ENCODE data around the gene NPTXR. TPM values are rescaled to one million over a fixed set of nuclear protein-coding genes. Genes with fewer than 3 reads are reported as not detected.

The NPTXR gene
- total and polyA plus RNA-seq, 8 donors, result 0.46 to 19.6 (median 2.3) TPM

DNA sequence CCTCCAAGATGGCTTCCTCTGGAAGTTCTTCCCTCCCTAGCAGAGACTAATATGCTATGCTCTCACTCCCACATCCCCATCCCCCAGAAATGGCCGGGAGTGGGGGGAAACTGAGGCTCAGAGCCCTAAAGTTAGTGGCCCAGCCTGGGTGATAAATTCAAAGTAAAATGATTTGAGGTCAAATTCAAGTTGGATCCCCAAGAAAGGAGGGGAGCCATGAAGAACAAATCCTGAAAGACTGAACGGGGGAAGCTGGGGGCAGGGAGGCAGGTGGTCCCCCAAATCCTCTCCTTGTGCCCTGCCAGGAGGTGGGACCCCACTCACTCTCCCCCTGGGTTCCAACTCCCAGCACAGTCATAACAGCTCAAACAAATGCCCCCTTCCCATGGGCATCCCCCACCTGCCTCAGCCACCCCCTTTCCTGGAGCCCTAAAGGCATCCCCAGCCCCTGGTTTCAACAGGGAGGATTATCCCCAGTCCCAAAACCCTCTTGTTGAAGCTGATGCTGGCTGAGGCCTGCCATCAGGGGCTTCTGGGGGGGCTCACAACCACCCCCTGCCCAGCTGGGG is 27.0 kb upstream of the NPTXR start:
- peaks cover 43 to 72% (median 54%) of the 10 kb centered on the region in 4 donors for H3K4me1 ChIP-seq
- TF ChIP-seq, protein P1, sequence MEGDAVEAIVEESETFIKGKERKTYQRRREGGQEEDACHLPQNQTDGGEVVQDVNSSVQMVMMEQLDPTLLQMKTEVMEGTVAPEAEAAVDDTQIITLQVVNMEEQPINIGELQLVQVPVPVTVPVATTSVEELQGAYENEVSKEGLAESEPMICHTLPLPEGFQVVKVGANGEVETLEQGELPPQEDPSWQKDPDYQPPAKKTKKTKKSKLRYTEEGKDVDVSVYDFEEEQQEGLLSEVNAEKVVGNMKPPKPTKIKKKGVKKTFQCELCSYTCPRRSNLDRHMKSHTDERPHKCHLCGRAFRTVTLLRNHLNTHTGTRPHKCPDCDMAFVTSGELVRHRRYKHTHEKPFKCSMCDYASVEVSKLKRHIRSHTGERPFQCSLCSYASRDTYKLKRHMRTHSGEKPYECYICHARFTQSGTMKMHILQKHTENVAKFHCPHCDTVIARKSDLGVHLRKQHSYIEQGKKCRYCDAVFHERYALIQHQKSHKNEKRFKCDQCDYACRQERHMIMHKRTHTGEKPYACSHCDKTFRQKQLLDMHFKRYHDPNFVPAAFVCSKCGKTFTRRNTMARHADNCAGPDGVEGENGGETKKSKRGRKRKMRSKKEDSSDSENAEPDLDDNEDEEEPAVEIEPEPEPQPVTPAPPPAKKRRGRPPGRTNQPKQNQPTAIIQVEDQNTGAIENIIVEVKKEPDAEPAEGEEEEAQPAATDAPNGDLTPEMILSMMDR (IDR thresholded peaks at IDR 0.05), result no peak
- TF ChIP-seq POLR2AphosphoS5 (IDR thresholded peaks at IDR 0.05), result no peak
- no peak for TF ChIP-seq EP300 (IDR thresholded peaks at IDR 0.05)
- no peak for TF ChIP-seq POLR2A (IDR thresholded peaks at IDR 0.05)
- WGBS, 5 donors, result 13 to 20% (median 15%) methylated on average over 2 of the region's 2 CpGs
- intact Hi-C loops (cut with DNase I; ENCODE audit: low total_unique reads), result no loop called here
- peak overlapping the region; percentile 89 to 96 (median 92) for H3K27ac ChIP-seq
- H3K36me3 ChIP-seq, result peaks cover 18 to 36% (median 35%) of the 10 kb centered on the region in 4 donors
- no peaks in the 10 kb centered on the region for H3K27me3 ChIP-seq
- peak; percentile 9 to 34 for DNase-seq
- no peaks in the 10 kb centered on the region for H3K9me3 ChIP-seq
- peak overlapping the region; percentile 58 to 88 (median 82) for H3K4me3 ChIP-seq

DNA sequence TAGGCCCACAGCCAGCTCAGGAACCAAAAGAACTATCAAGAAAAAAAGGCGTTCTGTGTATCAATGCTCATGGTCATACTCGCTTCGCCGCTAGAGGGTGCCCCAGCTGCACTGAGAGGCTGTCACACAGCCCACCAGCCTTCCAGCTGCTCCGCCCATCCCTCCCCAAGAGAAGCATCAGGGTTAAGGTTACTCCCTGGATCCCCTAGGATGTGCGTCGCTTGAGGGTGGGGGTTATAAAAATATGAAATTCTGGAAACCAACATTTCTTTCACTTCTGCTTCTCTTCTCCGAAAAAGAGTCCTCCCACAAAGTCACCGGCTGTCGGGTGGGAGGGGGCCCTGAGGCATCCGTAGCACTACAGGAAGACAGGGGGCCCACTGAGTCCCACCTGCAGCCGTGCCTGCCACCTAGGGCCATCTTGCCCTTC is 26.5 kb upstream of the NPTXR start:
- 2 to 10% (median 8%) methylated on average over 12 of the region's 12 CpGs for WGBS, 5 donors
- Histone ChIP-seq H3K27me3 (no peaks in the 10 kb centered on the region), H3K27ac (peak overlapping the region; percentile 89 to 96 (median 92)), H3K4me1 (peaks cover 48 to 77% (median 60%) of the 10 kb centered on the region in 4 donors), H3K36me3 (peaks cover 23 to 42% (median 40%) of the 10 kb centered on the region in 4 donors), H3K9me3 (no peaks in the 10 kb centered on the region), H3K4me3 (peak overlapping the region; percentile 58 to 88 (median 82))
- DNase-seq, result peak; percentile 92 to 95
- TF ChIP-seq POLR2A (IDR thresholded peaks at IDR 0.05) (no peak), EP300 (IDR thresholded peaks at IDR 0.05) (no peak), POLR2AphosphoS5 (IDR thresholded peaks at IDR 0.05) (peak in 1 of 3 donors; percentile 63)
- TF ChIP-seq, protein P1 (IDR thresholded peaks at IDR 0.05), result peak in 5 of 7 experiments; percentile 72 to 87 (median 83)
- intact Hi-C loops (cut with DNase I; ENCODE audit: low total_unique reads), result no loop called here

GRCh38 chr22:38869663-38870062 is 25.8 kb upstream of the NPTXR start:
- WGBS, 5 donors, result 84 to 94% (median 88%) methylated on average over 3 of the region's 3 CpGs
- DNase-seq, result no peak
- Histone ChIP-seq H3K27ac (peak overlapping the region in 2 of 5 donors; percentile 92 to 96), H3K36me3 (peaks cover 28 to 47% (median 46%) of the 10 kb centered on the region in 4 donors), H3K9me3 (no peaks in the 10 kb centered on the region), H3K4me1 (peaks cover 55 to 84% (median 66%) of the 10 kb centered on the region in 4 donors), H3K4me3 (peak overlapping the region in 1 of 4 donors; percentile 77), H3K27me3 (no peaks in the 10 kb centered on the region)
- intact Hi-C loops (cut with DNase I; ENCODE audit: low total_unique reads), result loop anchor here (5.0 to 10.0 kb wide), 2 partner anchors 135 to 253 kb away; no protein-coding TSS in a partner anchor
- TF ChIP-seq, protein P1 (IDR thresholded peaks at IDR 0.05), result no peak
- TF ChIP-seq POLR2A (IDR thresholded peaks at IDR 0.05) (no peak), POLR2AphosphoS5 (IDR thresholded peaks at IDR 0.05) (no peak), EP300 (IDR thresholded peaks at IDR 0.05) (no peak)

DNA sequence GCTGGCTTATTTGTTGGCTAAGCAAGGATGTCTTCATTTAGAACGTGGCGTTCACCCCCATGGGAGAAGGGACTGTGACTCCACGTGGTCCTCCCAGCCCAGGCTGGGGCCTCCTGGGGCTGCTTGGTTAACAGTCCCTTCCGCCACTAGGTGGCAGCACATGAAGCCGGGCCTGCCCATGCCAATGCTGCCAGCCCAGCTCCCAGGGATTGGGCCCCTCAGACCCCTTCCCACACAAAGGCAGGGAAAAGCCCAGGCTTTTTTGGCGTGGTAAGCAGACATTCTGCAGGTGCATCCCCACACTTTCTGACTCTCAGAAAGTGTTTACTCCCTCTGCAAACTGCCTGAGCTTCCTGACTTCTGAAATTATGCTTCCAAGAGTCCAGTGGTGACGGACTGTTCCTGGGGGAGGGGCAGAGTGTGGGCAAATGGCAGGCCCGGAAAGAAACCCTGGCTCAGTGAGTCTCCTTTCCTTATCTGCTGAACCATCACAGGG is 25.1 kb upstream of the NPTXR start:
- Histone ChIP-seq H3K27me3 (no peaks in the 10 kb centered on the region), H3K4me3 (no peak overlapping the region), H3K9me3 (no peaks in the 10 kb centered on the region), H3K36me3 (peaks cover 28 to 47% (median 46%) of the 10 kb centered on the region in 4 donors), H3K4me1 (peaks cover 61 to 89% (median 72%) of the 10 kb centered on the region in 4 donors), H3K27ac (peak overlapping the region in 1 of 5 donors; percentile 35)
- 11 to 15% (median 12%) methylated on average over 8 of the region's 8 CpGs for WGBS, 5 donors
- TF ChIP-seq, protein P1 (IDR thresholded peaks at IDR 0.05), result peak in 5 of 7 experiments; percentile 72 to 92 (median 79)
- TF ChIP-seq POLR2AphosphoS5 (IDR thresholded peaks at IDR 0.05) (peak in 1 of 3 donors; percentile 7), POLR2A (IDR thresholded peaks at IDR 0.05) (no peak), EP300 (IDR thresholded peaks at IDR 0.05) (no peak)
- intact Hi-C loops (cut with DNase I; ENCODE audit: low total_unique reads), result loop anchor here (5.0 to 10.0 kb wide), 2 partner anchors 136 to 253 kb away; no protein-coding TSS in a partner anchor
- DNase-seq, result peak; percentile 86 to 90
